Measurements from ENCODE around the gene PHACTR3. TPM values are rescaled to one million over a fixed set of nuclear protein-coding genes. Genes with fewer than 3 reads are reported as not detected.

Gene PHACTR3
- total RNA-seq, 2 donors from 2014 or later = 0.52 TPM; not detected in 1

GRCh38 chr20:59743767-59744485, 139.6 kb downstream of the PHACTR3 start:
- no peak overlapping the region for H3K27ac Mint-ChIP-seq
- no peak for DNase-seq
- H3K36me3 Mint-ChIP-seq (ENCODE audit: low read depth) = peaks cover 2% of the 10 kb centered on the region
- no peak overlapping the region for H3K4me3 Mint-ChIP-seq
- H3K27me3 Mint-ChIP-seq = peaks cover 24% of the 10 kb centered on the region
- no peaks in the 10 kb centered on the region for H3K9me3 ChIP-seq (ENCODE audit: control insufficient read depth, low read length, poor library complexity, severe bottlenecking)
- no peak for ATAC-seq
- no peaks in the 10 kb centered on the region for H3K4me1 Mint-ChIP-seq

GRCh38 chr20:59744756-59745155, 140.4 kb downstream of the PHACTR3 start:
- Mint-ChIP-seq H3K36me3 (ENCODE audit: low read depth) (peaks cover 2% of the 10 kb centered on the region), H3K4me3 (no peak overlapping the region), H3K27me3 (peaks cover 26% of the 10 kb centered on the region), H3K27ac (no peak overlapping the region), H3K4me1 (no peaks in the 10 kb centered on the region)
- ATAC-seq (no peak), DNase-seq (no peak)
- no peaks in the 10 kb centered on the region for H3K9me3 ChIP-seq (ENCODE audit: control insufficient read depth, low read length, poor library complexity, severe bottlenecking)

DNA sequence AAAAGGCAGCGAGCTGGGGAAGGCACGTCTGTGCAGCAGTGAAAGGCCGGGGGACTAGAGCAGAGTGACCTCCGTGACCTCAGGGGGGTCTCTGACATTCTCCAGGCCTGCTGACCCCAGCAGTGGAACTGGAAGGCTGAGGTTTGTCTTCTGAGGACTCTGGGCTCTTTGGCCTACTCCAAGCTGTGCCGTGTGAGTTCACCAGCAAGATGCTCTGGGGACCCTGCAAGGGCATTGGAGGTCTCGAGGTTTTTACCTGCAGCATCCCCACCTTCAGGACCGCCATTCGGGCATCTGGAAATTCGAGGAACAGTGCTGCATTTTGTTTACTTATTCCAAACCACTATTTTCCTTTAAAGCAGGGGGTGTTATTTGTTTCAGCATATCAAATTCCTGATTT, 140.9 kb downstream of the PHACTR3 start:
- DNase-seq (no peak), ATAC-seq (no peak)
- Mint-ChIP-seq H3K27me3 (peaks cover 31% of the 10 kb centered on the region), H3K4me3 (no peak overlapping the region), H3K27ac (no peak overlapping the region), H3K4me1 (no peaks in the 10 kb centered on the region), H3K36me3 (ENCODE audit: low read depth) (peaks cover 2% of the 10 kb centered on the region)
- no peaks in the 10 kb centered on the region for H3K9me3 ChIP-seq (ENCODE audit: control insufficient read depth, low read length, poor library complexity, severe bottlenecking)

- no peak overlapping the region for H3K27ac Mint-ChIP-seq
- H3K4me1 Mint-ChIP-seq = no peaks in the 10 kb centered on the region
- ATAC-seq (no peak), DNase-seq (no peak)
- H3K9me3 ChIP-seq (ENCODE audit: control insufficient read depth, low read length, poor library complexity, severe bottlenecking) = no peaks in the 10 kb centered on the region
- peaks cover 31% of the 10 kb centered on the region for H3K27me3 Mint-ChIP-seq
- no peak overlapping the region for H3K4me3 Mint-ChIP-seq
- H3K36me3 Mint-ChIP-seq (ENCODE audit: low read depth) = peaks cover 2% of the 10 kb centered on the region
Observed at GRCh38 chr20:59745716-59746115, 141.4 kb downstream of the PHACTR3 start.

- Mint-ChIP-seq H3K27ac (no peak overlapping the region), H3K36me3 (ENCODE audit: low read depth) (peaks cover 2% of the 10 kb centered on the region), H3K4me3 (no peak overlapping the region), H3K27me3 (peaks cover 29% of the 10 kb centered on the region), H3K4me1 (no peaks in the 10 kb centered on the region)
- DNase-seq = no peak
- no peak for ATAC-seq
- no peaks in the 10 kb centered on the region for H3K9me3 ChIP-seq (ENCODE audit: control insufficient read depth, low read length, poor library complexity, severe bottlenecking)
Observed at GRCh38 chr20:59746155-59746554, 141.8 kb downstream of the PHACTR3 start.

- ATAC-seq (no peak), DNase-seq (no peak)
- peaks cover 29% of the 10 kb centered on the region for H3K27me3 Mint-ChIP-seq
- no peak overlapping the region for H3K27ac Mint-ChIP-seq
- peaks cover 2% of the 10 kb centered on the region for H3K4me1 Mint-ChIP-seq
- no peaks in the 10 kb centered on the region for H3K36me3 Mint-ChIP-seq (ENCODE audit: low read depth)
- no peaks in the 10 kb centered on the region for H3K9me3 ChIP-seq (ENCODE audit: control insufficient read depth, low read length, poor library complexity, severe bottlenecking)
- H3K4me3 Mint-ChIP-seq = no peak overlapping the region
Observed at GRCh38 chr20:59747671-59748515, 143.6 kb downstream of the PHACTR3 start.

DNA sequence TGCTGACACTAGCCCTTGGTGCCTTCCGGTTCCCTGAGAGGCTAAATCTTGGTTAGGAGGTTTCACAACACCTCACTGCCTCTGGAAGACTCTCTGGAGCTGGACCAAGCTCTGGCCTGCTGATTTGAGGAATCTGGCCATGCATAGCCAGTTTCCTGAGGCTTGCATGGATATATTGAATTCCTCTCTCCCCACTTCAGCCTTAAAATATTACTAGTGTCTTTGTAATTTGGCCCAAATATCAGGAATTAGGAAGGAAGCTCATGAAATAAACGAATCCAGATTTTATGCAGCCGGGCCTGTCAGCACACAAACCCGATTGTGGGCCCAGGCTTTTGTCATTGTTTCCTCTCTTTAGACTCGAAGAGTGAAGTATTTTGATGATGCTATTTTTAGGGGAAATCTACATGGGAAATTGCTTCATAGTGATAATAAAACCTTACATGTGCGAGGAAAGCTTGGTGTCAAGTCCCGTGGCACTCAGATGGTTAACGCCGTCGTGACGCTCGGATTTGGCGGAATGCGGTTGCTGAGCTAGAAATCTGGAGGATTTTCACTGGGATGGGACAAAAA, 144.4 kb downstream of the PHACTR3 start:
- DNase-seq = no peak
- peaks cover 29% of the 10 kb centered on the region for H3K27me3 Mint-ChIP-seq
- no peaks in the 10 kb centered on the region for H3K36me3 Mint-ChIP-seq (ENCODE audit: low read depth)
- no peak overlapping the region for H3K4me3 Mint-ChIP-seq
- no peaks in the 10 kb centered on the region for H3K9me3 ChIP-seq (ENCODE audit: control insufficient read depth, low read length, poor library complexity, severe bottlenecking)
- peaks cover 2% of the 10 kb centered on the region for H3K4me1 Mint-ChIP-seq
- no peak overlapping the region for H3K27ac Mint-ChIP-seq
- no peak for ATAC-seq

DNA sequence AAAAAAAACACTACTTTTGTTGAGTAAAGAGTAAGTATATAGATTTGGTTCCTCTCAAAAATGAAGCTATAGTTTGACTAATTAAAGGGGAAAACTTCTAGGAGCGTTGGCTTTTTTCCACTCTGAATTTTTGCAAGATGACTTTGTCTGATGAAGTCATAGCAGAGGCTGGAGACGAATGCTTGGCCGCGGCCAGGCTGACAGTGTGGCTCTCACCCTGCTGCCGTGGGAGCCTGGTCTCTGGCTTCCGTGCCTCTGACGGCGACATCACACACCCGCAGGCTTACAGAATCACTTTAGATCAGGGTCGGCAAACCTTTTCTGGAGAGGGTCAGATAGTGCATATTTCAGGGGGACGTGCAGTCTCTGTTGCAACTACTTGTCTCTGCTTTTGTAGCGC, 145.0 kb downstream of the PHACTR3 start:
- peaks cover 2% of the 10 kb centered on the region for H3K4me1 Mint-ChIP-seq
- peaks cover 30% of the 10 kb centered on the region for H3K27me3 Mint-ChIP-seq
- ATAC-seq = no peak
- no peak overlapping the region for H3K4me3 Mint-ChIP-seq
- DNase-seq = no peak
- H3K9me3 ChIP-seq (ENCODE audit: control insufficient read depth, low read length, poor library complexity, severe bottlenecking) = no peaks in the 10 kb centered on the region
- no peak overlapping the region for H3K27ac Mint-ChIP-seq
- no peaks in the 10 kb centered on the region for H3K36me3 Mint-ChIP-seq (ENCODE audit: low read depth)

- no peak for DNase-seq
Observed at GRCh38 chr20:59750209-59750840, 146.0 kb downstream of the PHACTR3 start.

GRCh38 chr20:59751075-59751711, 146.9 kb downstream of the PHACTR3 start:
- Mint-ChIP-seq H3K4me1 (peaks cover 2% of the 10 kb centered on the region), H3K27me3 (peaks cover 41% of the 10 kb centered on the region), H3K27ac (no peak overlapping the region), H3K36me3 (ENCODE audit: low read depth) (no peaks in the 10 kb centered on the region), H3K4me3 (no peak overlapping the region)
- no peak for DNase-seq
- ATAC-seq = no peak
- no peaks in the 10 kb centered on the region for H3K9me3 ChIP-seq (ENCODE audit: control insufficient read depth, low read length, poor library complexity, severe bottlenecking)

More at GRCh38 chr20:59750209-59750840, 146.0 kb downstream of the PHACTR3 start:
- Mint-ChIP-seq H3K27me3 (peaks cover 36% of the 10 kb centered on the region), H3K27ac (no peak overlapping the region), H3K36me3 (ENCODE audit: low read depth) (no peaks in the 10 kb centered on the region), H3K4me1 (peaks cover 2% of the 10 kb centered on the region), H3K4me3 (no peak overlapping the region)
- no peaks in the 10 kb centered on the region for H3K9me3 ChIP-seq (ENCODE audit: control insufficient read depth, low read length, poor library complexity, severe bottlenecking)
- ATAC-seq = no peak

GRCh38 chr20:59752101-59752586, 147.8 kb downstream of the PHACTR3 start:
- DNase-seq (no peak), ATAC-seq (no peak)
- Mint-ChIP-seq H3K27me3 (peaks cover 38% of the 10 kb centered on the region), H3K27ac (no peak overlapping the region), H3K4me1 (peaks cover 2% of the 10 kb centered on the region), H3K36me3 (ENCODE audit: low read depth) (no peaks in the 10 kb centered on the region), H3K4me3 (no peak overlapping the region)
- H3K9me3 ChIP-seq (ENCODE audit: control insufficient read depth, low read length, poor library complexity, severe bottlenecking) = no peaks in the 10 kb centered on the region

- Mint-ChIP-seq H3K4me3 (no peak overlapping the region), H3K36me3 (ENCODE audit: low read depth) (no peaks in the 10 kb centered on the region), H3K4me1 (peaks cover 2% of the 10 kb centered on the region), H3K27me3 (peaks cover 45% of the 10 kb centered on the region), H3K27ac (no peak overlapping the region)
- no peak for DNase-seq
- ATAC-seq = no peak
- H3K9me3 ChIP-seq (ENCODE audit: control insufficient read depth, low read length, poor library complexity, severe bottlenecking) = no peaks in the 10 kb centered on the region
Observed at GRCh38 chr20:59752704-59753460, 148.5 kb downstream of the PHACTR3 start.

Data from T-helper 17 cell (primary cell).